Measurements from ENCODE around the gene PLIN1.

The PLIN1 gene

DNA sequence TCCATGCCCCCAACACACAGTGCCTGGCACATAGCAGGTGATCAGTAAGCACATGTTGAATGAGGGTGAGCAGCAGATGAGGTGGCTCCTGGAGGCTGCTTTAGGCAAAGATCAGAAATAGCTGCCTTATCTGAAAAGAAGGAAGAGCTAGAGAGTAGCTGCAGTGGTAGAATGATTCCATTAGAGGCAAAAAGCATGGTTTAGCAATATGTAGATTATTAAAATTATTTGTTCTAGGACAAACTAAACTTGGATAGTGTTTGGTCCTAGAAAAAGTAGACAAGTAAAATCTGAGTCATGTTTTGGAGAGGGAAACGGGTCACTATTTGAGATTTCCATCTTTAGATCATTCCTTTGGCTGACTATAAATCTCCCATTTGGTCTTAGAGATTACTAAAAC, 56.0 kb downstream of the PLIN1 start:
- no peak for DNase-seq

DNA sequence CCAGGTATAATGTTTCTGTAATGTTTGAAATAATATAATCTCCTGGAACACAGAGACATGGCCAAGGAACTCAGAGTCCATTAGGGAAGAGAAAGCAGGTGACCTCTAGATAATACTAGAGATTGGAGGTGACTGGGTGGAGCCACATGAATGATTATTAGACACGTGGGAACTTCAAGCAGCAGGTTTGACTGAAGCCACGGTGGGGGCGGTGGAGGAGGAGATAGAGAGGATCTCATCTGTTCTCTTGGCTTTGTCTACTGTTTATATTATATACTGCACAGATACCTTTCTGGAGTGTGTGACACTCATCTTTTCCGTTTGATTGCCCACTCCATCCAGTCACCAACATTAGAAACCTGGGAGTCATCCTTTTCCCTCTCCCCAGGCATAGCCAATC, 57.6 kb downstream of the PLIN1 start:
- no peak for DNase-seq

DNA sequence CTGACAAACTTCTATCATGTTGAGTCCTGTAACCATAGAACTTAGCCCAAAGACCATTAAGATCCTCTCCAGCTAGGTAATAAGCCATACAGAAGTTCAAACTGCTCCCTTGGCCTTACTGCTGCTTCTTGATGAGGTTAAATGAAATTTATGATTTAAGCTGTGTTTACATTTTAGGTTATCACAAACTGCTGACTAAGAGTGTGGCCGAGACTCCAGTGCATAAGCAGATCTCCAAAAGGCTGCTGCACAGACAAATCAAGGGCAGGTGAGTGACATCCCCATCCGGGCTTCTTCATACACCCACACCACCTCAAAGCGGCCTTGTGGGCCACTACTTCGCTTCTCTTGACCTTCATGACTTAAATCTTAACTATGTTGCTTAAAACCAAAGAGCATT, 62.9 kb downstream of the PLIN1 start:
- DNase-seq: no peak

DNA sequence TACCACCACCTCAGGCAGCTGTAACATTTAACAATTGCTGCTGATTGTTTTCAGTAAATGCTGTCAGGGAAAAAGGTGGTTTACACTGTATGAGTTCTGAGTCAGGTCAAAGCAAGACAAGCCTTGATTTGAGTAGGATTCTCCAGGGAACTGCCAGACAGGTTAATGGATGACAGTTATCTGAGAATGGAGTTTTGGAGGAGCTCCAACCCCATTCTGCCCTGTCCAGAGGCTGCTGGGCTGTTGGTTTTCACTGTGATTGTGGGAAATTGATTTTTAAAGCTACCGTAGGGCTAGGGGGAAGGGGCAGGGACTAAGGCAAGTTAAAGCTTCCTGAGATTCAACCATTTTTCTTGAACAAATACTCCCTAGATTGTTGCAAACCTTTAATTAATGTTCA, 64.0 kb downstream of the PLIN1 start:
- no peak for DNase-seq
